Hypothalamus (tissue), 51 donors: ENCODE data around the gene COL9A3.

Experiments
- DNase-seq, 51 donors: peaks; one replicate each; lab custom pipeline; 2025; lab: John Stamatoyannopoulos, UW

The COL9A3 gene

GRCh38 chr20:62831361-62831788 lies 14.5 kb downstream of the COL9A3 start:
- no peak for DNase-seq

GRCh38 chr20:62831854-62832211 lies 15.0 kb downstream of the COL9A3 start:
- no peak for DNase-seq

DNA sequence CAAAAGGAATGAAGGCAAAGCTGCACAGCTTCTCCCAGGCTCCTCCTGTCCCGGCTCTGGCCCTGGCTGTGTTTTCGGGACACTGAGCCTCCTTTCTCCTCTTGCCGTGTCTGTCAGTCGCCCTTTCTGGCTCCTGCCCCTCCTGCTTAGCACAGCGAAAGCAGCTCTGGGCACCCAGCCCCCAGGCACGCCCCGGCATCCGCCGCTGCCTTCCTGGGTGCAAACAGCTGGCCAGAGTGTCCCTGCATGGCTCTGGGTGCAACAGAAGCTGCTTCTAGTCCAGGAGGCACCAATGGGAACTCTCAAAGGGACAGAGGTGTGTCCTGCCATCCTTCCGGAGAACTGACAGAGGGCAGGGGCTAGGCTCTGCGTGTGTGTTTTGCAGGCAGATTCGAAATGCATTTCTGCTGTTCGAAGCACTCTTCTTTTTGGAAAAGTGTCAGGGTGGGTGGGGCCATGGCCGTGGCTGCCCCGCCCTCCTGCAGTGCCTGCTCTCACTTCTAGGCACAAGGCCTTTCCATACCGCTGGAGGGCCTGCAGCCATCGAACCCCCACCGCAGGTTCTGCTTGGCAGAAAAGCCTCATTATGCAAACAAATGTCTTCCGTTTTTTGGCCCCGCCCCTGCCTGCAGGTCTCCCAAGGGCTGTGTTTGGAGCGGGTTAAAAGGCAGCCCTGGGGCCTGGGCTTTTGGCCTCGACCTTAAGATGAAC lies 15.5 kb downstream of the COL9A3 start:
- DNase-seq: peak in 1 of 51 donors; percentile 15

GRCh38 chr20:62832951-62833391 lies 16.1 kb downstream of the COL9A3 start:
- DNase-seq: no peak

GRCh38 chr20:62834967-62835730 lies 18.3 kb downstream of the COL9A3 start:
- DNase-seq: no peak

DNA sequence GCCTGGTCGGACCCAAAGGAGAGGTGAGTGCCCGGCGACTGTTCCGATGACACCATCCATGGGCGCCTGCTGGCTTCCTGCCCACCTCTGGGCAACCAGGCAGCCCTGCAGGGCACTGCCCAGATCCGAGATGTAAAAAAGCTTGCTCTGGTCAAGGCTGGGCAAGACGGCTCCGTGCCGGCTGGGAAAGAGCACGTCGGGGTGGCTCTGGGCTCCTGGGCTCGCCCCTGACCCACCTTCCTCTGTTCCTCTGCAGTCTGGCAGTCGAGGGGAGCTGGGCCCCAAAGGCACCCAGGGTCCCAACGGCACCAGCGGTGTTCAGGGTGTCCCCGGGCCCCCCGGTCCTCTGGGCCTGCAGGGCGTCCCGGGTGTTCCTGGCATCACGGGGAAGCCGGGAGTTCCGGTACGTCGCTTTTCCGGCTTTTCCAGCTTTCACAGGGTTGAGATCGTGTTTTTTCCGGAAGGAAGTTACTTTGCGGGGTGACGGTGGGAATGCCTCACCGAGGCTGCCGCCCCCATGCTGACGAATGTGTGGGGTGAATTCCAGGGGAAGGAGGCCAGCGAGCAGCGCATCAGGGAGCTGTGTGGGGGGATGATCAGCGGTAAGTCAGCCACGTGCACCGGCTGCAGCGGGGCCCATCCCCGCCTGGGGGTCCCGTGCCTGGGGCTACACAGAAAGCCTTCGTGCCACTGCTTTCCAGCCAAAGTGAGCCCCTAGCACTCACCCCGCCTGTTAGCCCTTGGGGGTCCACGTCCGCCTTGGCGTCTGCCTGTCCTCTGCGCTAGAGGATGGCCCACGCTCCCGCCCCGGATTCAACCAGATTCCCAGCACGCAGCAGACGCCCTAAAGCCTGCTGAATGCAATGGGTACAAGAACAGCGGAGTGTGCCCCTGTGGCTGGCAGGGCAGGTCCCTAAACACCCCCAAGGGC lies 19.3 kb downstream of the COL9A3 start:
- no peak for DNase-seq

DNA sequence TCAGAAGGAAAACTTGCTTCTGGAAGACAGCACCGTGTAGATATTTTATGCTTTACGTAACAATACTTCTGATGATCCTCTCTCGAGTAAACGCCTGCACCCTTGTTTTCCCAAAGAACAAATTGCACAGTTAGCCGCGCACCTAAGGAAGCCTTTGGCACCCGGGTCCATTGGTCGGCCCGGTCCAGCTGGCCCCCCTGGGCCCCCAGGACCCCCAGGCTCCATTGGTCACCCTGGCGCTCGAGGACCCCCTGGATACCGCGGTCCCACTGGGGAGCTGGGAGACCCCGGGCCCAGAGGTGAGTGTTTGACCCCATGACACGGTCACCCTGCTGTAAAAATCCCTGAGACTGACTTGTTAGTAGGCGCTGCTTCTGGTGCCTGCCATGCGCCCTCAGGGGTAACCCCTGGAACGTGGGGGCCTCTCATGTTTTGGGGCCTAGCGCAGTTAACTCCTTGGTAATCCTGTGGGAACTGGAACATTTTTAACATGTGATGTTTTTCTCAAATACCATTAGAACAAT lies 20.2 kb downstream of the COL9A3 start:
- DNase-seq: no peak

DNA sequence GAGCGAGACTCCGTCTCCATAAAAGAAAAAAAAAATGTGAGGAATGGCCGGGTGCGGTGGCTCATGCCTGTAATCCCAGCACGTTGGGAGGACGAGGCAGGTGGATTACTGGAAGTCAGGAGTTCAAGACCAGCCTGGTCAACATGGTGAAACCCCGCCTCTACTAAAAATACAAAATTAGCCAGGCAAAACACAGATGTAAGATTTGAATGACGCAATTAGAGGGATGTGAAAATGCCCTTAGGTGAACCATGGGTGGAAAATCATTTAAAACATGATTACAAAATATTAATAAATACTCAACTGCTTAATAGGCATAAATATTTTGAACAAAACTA lies 20.9 kb downstream of the COL9A3 start:
- DNase-seq: no peak

DNA sequence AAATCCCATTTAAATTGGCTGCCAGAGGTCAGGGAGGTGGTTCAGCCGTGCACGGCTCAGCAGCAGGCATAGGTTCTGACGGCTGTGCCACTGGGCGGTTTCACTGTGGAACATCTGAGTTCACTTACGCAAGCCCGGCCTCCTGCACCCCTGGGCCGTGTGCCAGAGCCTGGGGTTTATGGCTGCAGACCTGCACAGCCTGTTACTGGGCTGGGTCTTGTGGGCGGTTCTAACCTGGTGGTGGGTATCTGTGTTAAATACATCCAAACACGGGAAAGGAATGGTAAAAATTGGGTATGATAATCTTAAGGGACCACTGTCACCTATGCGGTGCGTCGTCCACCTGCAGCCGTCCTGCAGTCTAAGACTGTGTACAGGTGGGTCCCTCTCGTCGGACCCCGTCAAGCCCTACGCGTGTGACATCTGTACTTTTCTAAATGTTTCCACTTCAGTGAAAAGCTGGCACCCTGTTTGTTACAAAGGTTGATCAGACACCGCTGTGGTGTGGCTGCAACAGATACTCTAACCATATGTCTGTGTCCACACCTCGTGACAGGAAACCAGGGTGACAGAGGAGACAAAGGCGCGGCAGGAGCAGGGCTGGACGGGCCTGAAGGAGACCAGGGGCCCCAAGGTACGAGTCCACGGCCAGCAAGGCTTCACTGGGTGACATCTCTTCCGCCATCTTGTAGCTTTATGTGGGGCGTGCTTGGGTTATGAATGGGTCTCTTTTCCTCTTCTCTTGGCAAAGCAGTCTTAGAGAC lies 21.5 kb downstream of the COL9A3 start:
- DNase-seq: no peak

- no peak for DNase-seq
Observed at GRCh38 chr20:62839261-62839660, 22.4 kb downstream of the COL9A3 start.

GRCh38 chr20:62839816-62840215 lies 23.0 kb downstream of the COL9A3 start:
- no peak for DNase-seq

DNA sequence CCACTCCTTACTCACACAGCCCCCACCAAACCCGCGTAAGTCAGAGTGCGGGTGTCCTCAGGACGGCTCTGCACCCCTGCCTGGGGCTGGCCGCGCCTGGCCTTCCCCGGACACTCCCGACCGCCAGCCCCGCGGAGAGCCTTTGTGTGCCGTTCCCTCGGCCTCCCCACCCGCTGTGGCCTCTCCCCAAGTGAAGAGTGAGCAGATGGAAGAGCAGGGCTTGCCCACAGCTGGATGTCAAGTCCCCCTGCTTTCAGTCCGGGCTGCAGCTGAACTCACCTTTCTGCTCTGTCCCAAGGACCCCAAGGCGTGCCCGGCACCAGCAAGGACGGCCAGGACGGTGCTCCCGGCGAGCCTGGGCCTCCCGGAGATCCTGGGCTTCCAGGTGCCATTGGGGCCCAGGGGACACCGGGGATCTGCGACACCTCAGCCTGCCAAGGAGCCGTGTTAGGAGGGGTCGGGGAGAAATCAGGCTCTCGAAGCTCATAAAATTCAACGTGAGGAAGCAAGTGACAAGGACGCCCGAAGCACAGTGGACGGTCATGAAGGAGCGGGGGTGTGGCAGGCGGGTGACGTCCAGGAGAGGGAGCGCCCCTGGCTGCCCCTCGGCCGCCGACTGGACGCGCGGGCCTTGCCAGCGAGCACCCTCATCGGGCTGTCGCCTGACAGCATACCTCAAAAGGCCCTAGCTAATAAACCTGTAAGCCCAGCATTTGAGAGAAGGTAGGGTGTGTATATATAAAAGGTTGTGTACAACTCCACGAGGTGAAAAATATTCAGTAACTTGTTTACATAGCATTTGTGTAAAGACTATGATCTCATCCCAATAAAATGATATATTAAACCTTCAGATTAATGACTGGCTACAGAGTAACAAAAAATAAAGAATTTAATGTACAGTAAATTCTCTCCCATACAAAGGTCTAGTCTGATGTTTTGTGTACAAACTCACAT lies 23.7 kb downstream of the COL9A3 start:
- no peak for DNase-seq

DNA sequence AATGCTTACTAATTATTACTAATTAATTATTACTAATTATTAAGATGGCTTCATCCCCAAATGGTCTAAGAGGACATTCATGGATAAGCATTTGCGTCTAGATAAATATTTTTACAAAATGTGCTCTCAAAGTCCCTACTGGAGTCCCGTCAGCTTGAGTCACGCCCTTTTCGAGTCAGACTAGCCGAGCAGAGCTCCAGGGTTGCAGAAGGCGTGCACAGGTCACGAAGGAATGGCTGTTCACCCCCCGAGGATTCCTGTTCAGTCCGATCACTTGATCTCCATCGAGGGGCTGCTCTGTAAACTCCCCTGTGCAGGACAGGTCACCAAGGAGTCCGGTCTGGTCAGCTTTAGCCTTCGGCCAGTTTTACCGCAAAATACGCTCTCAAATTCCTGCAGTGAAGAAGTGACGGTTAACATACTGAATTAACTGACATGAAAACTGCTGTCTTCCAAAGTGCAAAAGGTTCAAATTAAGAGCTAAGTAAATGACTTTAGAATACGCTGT lies 24.9 kb downstream of the COL9A3 start:
- DNase-seq: no peak

- DNase-seq: no peak
Observed at GRCh38 chr20:62843656-62844055, 26.8 kb downstream of the COL9A3 start.

DNA sequence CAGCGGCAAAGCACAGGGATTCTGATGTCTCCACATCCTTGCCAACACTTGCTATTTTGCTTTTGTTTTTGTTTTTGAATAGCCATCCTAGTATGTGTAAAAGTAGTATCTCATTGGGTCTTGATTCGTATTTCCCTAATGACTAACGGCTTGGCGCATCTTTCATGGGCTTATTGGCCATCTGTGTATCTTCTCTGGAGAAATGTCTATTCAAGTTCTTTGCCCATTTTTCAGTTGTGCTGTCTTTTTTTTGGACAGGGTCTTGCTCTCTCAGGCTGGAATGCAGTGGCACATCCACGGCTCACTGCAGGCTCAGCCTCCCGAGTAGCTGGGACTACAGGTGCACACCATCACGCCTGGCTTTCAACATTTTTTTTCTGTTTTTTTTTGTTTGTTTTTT lies 27.3 kb downstream of the COL9A3 start:
- no peak for DNase-seq

DNA sequence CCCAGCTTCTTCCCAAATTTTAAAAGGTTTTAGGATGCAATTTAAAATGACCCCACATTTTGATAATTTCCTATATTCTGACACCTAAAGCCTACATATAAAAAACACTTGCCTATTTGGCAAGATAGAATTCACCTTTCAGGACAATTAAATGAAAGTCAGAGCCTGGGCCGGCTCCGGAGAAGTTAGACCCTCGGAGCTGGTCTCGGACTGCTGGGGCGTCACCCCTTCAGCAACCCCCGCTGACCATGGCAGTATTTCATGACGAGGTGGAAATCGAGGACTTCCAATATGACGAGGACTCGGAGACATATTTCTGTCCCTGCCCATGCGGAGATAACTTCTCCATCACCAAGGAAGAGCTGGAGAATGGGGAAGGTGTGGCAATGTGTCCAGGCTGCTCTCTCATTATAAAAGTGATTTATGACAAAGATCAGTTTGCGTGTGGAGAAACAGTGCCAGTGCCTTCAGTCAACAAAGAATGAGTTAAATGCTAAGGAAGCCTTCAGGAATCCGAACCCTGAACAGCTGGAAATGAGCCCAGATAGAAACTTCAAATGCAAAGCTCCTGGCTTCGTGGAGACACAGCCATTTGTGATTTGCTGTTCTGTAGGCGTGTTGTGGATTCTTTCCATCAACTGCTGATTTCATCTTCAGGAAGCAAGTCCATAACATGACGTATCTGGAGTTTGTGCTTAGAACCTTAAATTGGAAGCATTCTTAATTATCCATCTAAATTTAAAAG lies 28.7 kb downstream of the COL9A3 start:
- DNase-seq: no peak

GRCh38 chr20:62846166-62846890 lies 29.5 kb downstream of the COL9A3 start:
- peak in 1 of 51 donors; percentile 34 for DNase-seq
